Measurements from ENCODE around the gene CD300LG.
"Not testable (repeated sequence)": the region's sequence is repeated elsewhere in the genome, so short reads cannot be mapped to it uniquely, and the experiment has no call there.

Gene CD300LG

GRCh38 chr17:43826206-43826605 is 20.8 kb upstream of the CD300LG start:
- no peak for DNase-seq

- no peak for DNase-seq
Observed at GRCh38 chr17:43827596-43827995, 19.4 kb upstream of the CD300LG start.

- no peak for DNase-seq
Observed at GRCh38 chr17:43829738-43830137, 17.2 kb upstream of the CD300LG start.

- no peak for DNase-seq
Observed at GRCh38 chr17:43830510-43831140, 16.4 kb upstream of the CD300LG start.

GRCh38 chr17:43831633-43832032 is 15.3 kb upstream of the CD300LG start:
- no peak for DNase-seq

- DNase-seq = peak; percentile 50
Observed at GRCh38 chr17:43832168-43832975, 14.6 kb upstream of the CD300LG start.

GRCh38 chr17:43832976-43833829 is 13.8 kb upstream of the CD300LG start, which contains the start of gene MPP3:
MPP3 (minus strand) TSS chr17:43833146; CDS start chr17:43831906, 1,240 bp downstream.
- peak; percentile 63 for DNase-seq

GRCh38 chr17:43834106-43834505 is 12.9 kb upstream of the CD300LG start:
- DNase-seq = no peak

- DNase-seq = peak; percentile 95
Observed at GRCh38 chr17:43839670-43840108, 7.3 kb upstream of the CD300LG start.

GRCh38 chr17:43840814-43841213 is 6.2 kb upstream of the CD300LG start:
- DNase-seq = peak; percentile 12

- DNase-seq = no peak
Observed at GRCh38 chr17:43841282-43841681, 5.7 kb upstream of the CD300LG start.

GRCh38 chr17:43842091-43842974 is 4.6 kb upstream of the CD300LG start:
- not testable (repeated sequence) for DNase-seq

GRCh38 chr17:43842975-43843325 is 4.0 kb upstream of the CD300LG start:
- DNase-seq = no peak

GRCh38 chr17:43844241-43844640 is 2.7 kb upstream of the CD300LG start:
- no peak for DNase-seq

- DNase-seq = no peak
Observed at GRCh38 chr17:43845766-43846165, 1.2 kb upstream of the CD300LG start.

GRCh38 chr17:43846221-43846712 is 709 bp upstream of the CD300LG start:
- peak; percentile 14 for DNase-seq

GRCh38 chr17:43848601-43849000 is 1.6 kb downstream of the CD300LG start:
- DNase-seq = no peak

GRCh38 chr17:43849116-43849515 is 2.1 kb downstream of the CD300LG start:
- DNase-seq = no peak

GRCh38 chr17:43852571-43852970 is 5.6 kb downstream of the CD300LG start:
- no peak for DNase-seq

- no peak for DNase-seq
Observed at GRCh38 chr17:43853546-43853945, 6.6 kb downstream of the CD300LG start.

GRCh38 chr17:43854498-43854897 is 7.5 kb downstream of the CD300LG start:
- no peak for DNase-seq

GRCh38 chr17:43855061-43855460 is 8.1 kb downstream of the CD300LG start:
- DNase-seq = no peak

Data from NCI-H2171 treated with DMSO at 0.1 percent for 48 hours (cell line).